SU-DHL-6 (cell line): ENCODE results near the gene MEAK7.

Experiments used
- H2AFZ ChIP-seq: fragments of 200-600 bp; sonication (generic); 2 replicates; pipeline ENCODE4 v1.6.1; 2014; ENCODE audit warnings: low read depth, mild to moderate bottlenecking, moderate library complexity, mixed read lengths, antibody characterized with exemption, low read length; ENCODE audit not compliant: severe bottlenecking
- H3F3A ChIP-seq: fragments of 200-600 bp; shearing (Covaris generic); 2 replicates; pipeline ENCODE4 v1.6.0; 2016; ENCODE audit warnings: antibody characterized with exemption, mild to moderate bottlenecking; ENCODE audit not compliant: insufficient read depth
- H3K27ac ChIP-seq: fragments of 200-600 bp; sonication (generic); 2 replicates; pipeline ENCODE4 v1.5.1; 2016; ENCODE audit warnings: low read depth, mild to moderate bottlenecking, low read length, moderate library complexity, mixed read lengths
- H3K27me3 ChIP-seq: fragments of 200-600 bp; sonication (generic), shearing (Covaris generic); 2 replicates; pipeline ENCODE4 v1.6.0; 2014; ENCODE audit warnings: mild to moderate bottlenecking, low read length
- H3K36me3 ChIP-seq: fragments of 200-600 bp; sonication (generic); 2 replicates; pipeline ENCODE4 v1.6.1; 2014; ENCODE audit warnings: mild to moderate bottlenecking, low read length, mixed read lengths
- H3K4me2 ChIP-seq: fragments of 300-600, 200-600 bp; shearing (Covaris generic), sonication (generic); 2 replicates; pipeline ENCODE4 v1.6.0; 2014; ENCODE audit warnings: low read length, low read depth, mild to moderate bottlenecking; ENCODE audit not compliant: poor library complexity, severe bottlenecking
- H3K4me3 ChIP-seq: fragments of 200-600 bp; sonication (generic); 2 replicates; pipeline ENCODE4 v1.5.1; 2014; ENCODE audit warnings: antibody characterized with exemption, low read length, mild to moderate bottlenecking, mixed read lengths; ENCODE audit not compliant: insufficient read depth, poor library complexity, severe bottlenecking
- H3K79me2 ChIP-seq: fragments of 200-600 bp; sonication (generic); 2 replicates; pipeline ENCODE4 v1.6.1; 2014; ENCODE audit warnings: mild to moderate bottlenecking, low read length, moderate library complexity; ENCODE audit not compliant: insufficient read depth
- H3K9ac ChIP-seq: fragments of 200-600 bp; sonication (generic); 2 replicates; pipeline ENCODE4 v1.7.0; 2014; ENCODE audit warnings: mild to moderate bottlenecking, low read length
- H3K9me2 ChIP-seq: fragments of 200-600 bp; sonication (generic); replicated peaks from 2 replicates; pipeline ENCODE4 v1.6.1; 2014; ENCODE audit warnings: low read length; ENCODE audit not compliant: insufficient read depth
- H3K9me3 ChIP-seq: fragments of 200-600 bp; sonication (generic); 2 replicates; pipeline ENCODE4 v1.6.1; 2014; ENCODE audit warnings: low read length, mixed read lengths; ENCODE audit not compliant: insufficient read depth
- H4K20me1 ChIP-seq: fragments of 200-600 bp; sonication (generic); 2 replicates; pipeline ENCODE4 v1.6.1; 2014; ENCODE audit warnings: low read depth, mild to moderate bottlenecking, antibody characterized with exemption, low read length, moderate library complexity, mixed read lengths
- CTCF ChIP-seq: fragments of 200-600 bp; sonication (generic); IDR thresholded peaks from one replicate; pipeline ENCODE4 v1.5.1; 2017; ENCODE audit warnings: antibody characterized with exemption, mild to moderate bottlenecking, low read length, moderate library complexity; ENCODE audit not compliant: insufficient read depth, poor library complexity, severe bottlenecking
- EZH2phosphoT487 ChIP-seq: fragments of 200-600 bp; sonication (generic), shearing (Covaris generic); conservative IDR thresholded peaks from 2 replicates; pipeline ENCODE4 v1.6.1; 2018; ENCODE audit warnings: mild to moderate bottlenecking, antibody characterized with exemption, low read length, moderate library complexity, mixed read lengths

Gene MEAK7

GRCh38 chr16:84532291-84532724 lies 27.8 kb upstream of the MEAK7 start:
- Histone ChIP-seq H3K36me3 (no peaks in the 10 kb centered on the region), H3K27me3 (no peaks in the 10 kb centered on the region), H3K9me2 (no peaks in the 10 kb centered on the region), H3K79me2 (no peaks in the 10 kb centered on the region), H3K9me3 (no peaks in the 10 kb centered on the region), H3K4me2 (no peak overlapping the region), H3K4me3 (no peak overlapping the region), H2AFZ (no peak overlapping the region), H3K9ac (no peak overlapping the region), H4K20me1 (no peaks in the 10 kb centered on the region), H3F3A (no peaks in the 10 kb centered on the region), H3K27ac (no peak overlapping the region)
- TF ChIP-seq CTCF: no peak

- H4K20me1 ChIP-seq: no peaks in the 10 kb centered on the region
- TF ChIP-seq EZH2phosphoT487: no peak
- no peak for TF ChIP-seq CTCF
- no peaks in the 10 kb centered on the region for H3K9me2 ChIP-seq
- H3K27ac ChIP-seq: no peak overlapping the region
- H3F3A ChIP-seq: no peaks in the 10 kb centered on the region
- H3K4me3 ChIP-seq: no peak overlapping the region
- H3K36me3 ChIP-seq: no peaks in the 10 kb centered on the region
- H2AFZ ChIP-seq: no peak overlapping the region
- no peak overlapping the region for H3K4me2 ChIP-seq
- no peaks in the 10 kb centered on the region for H3K27me3 ChIP-seq
- no peaks in the 10 kb centered on the region for H3K79me2 ChIP-seq
- H3K9ac ChIP-seq: no peak overlapping the region
- H3K9me3 ChIP-seq: no peaks in the 10 kb centered on the region
These were observed 27.2 kb upstream of the MEAK7 start for GRCh38 chr16:84531671-84532111.

DNA sequence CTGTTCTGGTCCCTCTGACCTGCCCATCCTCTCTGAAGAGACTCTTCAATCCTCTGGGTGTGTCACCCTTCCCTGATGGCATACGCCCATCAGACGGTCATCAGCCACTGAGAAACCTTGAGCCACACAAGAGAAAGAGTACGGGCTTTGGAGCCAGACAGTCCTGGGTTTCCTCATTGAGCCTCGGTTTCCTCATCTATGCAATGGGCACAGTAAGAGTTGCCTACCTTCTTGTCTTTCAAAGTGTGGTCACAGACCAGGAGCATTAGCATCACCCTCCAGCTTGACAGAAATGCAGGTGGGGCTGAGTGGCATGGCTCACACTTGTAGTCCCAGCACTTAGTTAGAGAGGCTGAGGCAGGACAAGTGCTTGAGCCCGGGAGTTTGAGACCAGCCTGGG lies 26.1 kb upstream of the MEAK7 start:
- no peak overlapping the region for H3K4me3 ChIP-seq
- H3K9me3 ChIP-seq: no peaks in the 10 kb centered on the region
- TF ChIP-seq CTCF (no peak), EZH2phosphoT487 (no peak)
- no peaks in the 10 kb centered on the region for H3K36me3 ChIP-seq
- H3K9ac ChIP-seq: no peak overlapping the region
- H3F3A ChIP-seq: no peaks in the 10 kb centered on the region
- H4K20me1 ChIP-seq: no peaks in the 10 kb centered on the region
- H3K27me3 ChIP-seq: no peaks in the 10 kb centered on the region
- no peak overlapping the region for H3K4me2 ChIP-seq
- no peaks in the 10 kb centered on the region for H3K9me2 ChIP-seq
- no peak overlapping the region for H3K27ac ChIP-seq
- H3K79me2 ChIP-seq: no peaks in the 10 kb centered on the region
- H2AFZ ChIP-seq: no peak overlapping the region

- Histone ChIP-seq H3K9me3 (no peaks in the 10 kb centered on the region), H3K27ac (no peak overlapping the region), H2AFZ (no peak overlapping the region), H3K79me2 (no peaks in the 10 kb centered on the region), H3K36me3 (no peaks in the 10 kb centered on the region), H3K9ac (no peak overlapping the region), H3K9me2 (no peaks in the 10 kb centered on the region), H3K4me2 (no peak overlapping the region), H3K27me3 (no peaks in the 10 kb centered on the region), H4K20me1 (no peaks in the 10 kb centered on the region), H3F3A (no peaks in the 10 kb centered on the region), H3K4me3 (no peak overlapping the region)
- TF ChIP-seq EZH2phosphoT487 (no peak), CTCF (no peak)
These were observed 25.1 kb upstream of the MEAK7 start for GRCh38 chr16:84529607-84530006.
